KBM-7 (cell line): ENCODE results near the gene TMEM87B.
"Not testable (repeated sequence)": the region's sequence is repeated elsewhere in the genome, so short reads cannot be mapped to it uniquely, and the experiment has no call there.

Source experiments
- DNase-seq: peaks from one replicate; pipeline ENCODE4 v3.0.0-alpha.2; 2015
- in situ Hi-C: fragments of 300-500 bp; cut with MboI; formaldehyde crosslinking; loops from 2 replicates; pipeline ENCODE4 v1.14.3; 2020; ENCODE audit warnings: low sequenced_read_pairs, low pct_unique_long_range_greater_than_20kb, mixed read lengths

Gene TMEM87B

DNA sequence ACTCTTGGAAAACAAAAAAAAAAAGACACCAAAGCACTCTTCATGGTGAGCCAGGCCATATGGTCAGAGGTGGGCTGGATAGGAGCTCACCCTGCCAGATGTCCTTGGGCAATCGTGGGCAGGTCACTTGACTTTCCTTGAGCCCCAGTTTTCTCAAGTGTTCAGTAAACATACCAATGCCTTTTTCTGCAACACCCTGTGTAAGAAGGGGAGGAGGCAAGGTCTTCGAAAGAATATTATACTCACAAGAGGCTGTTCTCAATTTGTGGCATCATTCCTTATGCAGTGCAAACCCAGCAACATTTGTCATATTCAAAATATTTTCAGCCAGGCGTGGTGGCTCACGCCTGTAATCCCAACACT lies 22.9 kb upstream of the TMEM87B start:
- DNase-seq: no peak
- in situ Hi-C loops: loop anchor here (25.0 kb wide), 1 partner anchor 120 kb away; no protein-coding TSS in a partner anchor

GRCh38 chr2:112032689-112033465 lies 22.2 kb upstream of the TMEM87B start:
- peak; percentile 55 for DNase-seq
- in situ Hi-C loops: loop anchor here (25.0 kb wide), 1 partner anchor 121 kb away; no protein-coding TSS in a partner anchor

GRCh38 chr2:112033600-112033999 lies 21.5 kb upstream of the TMEM87B start:
- in situ Hi-C loops: loop anchor here (25.0 kb wide), 1 partner anchor 121 kb away; no protein-coding TSS in a partner anchor
- peak; percentile 15 for DNase-seq

GRCh38 chr2:112034924-112035323 lies 20.1 kb upstream of the TMEM87B start:
- in situ Hi-C loops: loop anchor here (25.0 kb wide), 1 partner anchor 123 kb away; no protein-coding TSS in a partner anchor
- DNase-seq: no peak

GRCh38 chr2:112035786-112036185 lies 19.3 kb upstream of the TMEM87B start:
- in situ Hi-C loops: loop anchor here (25.0 kb wide), 1 partner anchor 123 kb away; no protein-coding TSS in a partner anchor
- DNase-seq: no peak

DNA sequence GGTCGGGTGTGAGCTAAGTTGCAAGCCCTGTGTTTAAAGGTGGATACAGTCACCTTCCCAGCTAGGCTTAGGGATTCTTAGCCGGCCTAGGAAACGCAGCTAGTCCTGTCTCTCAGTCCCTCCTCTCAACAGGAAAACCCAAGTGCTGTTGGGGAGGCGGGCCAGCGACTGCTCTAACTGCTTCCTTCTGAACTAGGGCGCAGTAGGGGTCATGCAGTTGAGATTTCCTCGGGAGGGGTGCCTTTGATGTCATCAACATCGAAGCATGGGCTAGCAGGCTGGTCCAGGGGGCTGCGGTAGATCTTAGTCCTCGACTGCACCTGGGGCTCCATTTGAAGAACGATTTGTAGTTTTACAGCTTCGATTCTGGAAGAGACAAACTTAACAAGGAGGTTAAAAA lies 15.5 kb upstream of the TMEM87B start:
- in situ Hi-C loops: loop anchor here (25.0 kb wide), 1 partner anchor 127 kb away; no protein-coding TSS in a partner anchor
- DNase-seq: not testable (repeated sequence)

- in situ Hi-C loops: loop anchor here (25.0 kb wide), 1 partner anchor 128 kb away; no protein-coding TSS in a partner anchor
- not testable (repeated sequence) for DNase-seq
Observed at GRCh38 chr2:112040066-112040465, 15.0 kb upstream of the TMEM87B start.

DNA sequence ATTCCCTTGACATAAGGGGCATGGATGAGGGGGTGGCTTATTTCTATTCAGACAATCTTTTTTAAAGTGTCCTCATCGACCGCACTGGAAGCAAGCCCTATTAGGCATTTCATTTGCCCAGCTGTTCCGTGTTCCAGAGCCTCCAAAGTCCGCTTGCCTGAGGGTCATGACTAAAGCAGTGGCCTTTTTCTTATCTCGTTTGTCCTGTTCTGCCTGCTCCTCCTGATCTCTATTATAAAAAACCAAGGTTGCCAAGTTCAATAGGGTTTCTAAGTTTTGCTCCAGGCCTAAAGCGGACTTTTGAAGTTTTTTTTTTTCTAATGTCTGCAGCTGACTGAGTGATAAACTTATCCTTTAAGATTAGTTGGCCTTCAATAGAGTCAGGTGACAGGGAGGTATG lies 13.6 kb upstream of the TMEM87B start:
- not testable (repeated sequence) for DNase-seq
- in situ Hi-C loops: loop anchor here (25.0 kb wide), 1 partner anchor 129 kb away; no protein-coding TSS in a partner anchor

- in situ Hi-C loops: loop anchor here (25.0 kb wide), 1 partner anchor 133 kb away; no protein-coding TSS in a partner anchor
- no peak for DNase-seq
Observed at GRCh38 chr2:112045446-112046014, 9.5 kb upstream of the TMEM87B start.

- in situ Hi-C loops: loop anchor here (25.0 kb wide), 1 partner anchor 134 kb away; no protein-coding TSS in a partner anchor
- DNase-seq: no peak
Observed at GRCh38 chr2:112046231-112046630, 8.8 kb upstream of the TMEM87B start.

GRCh38 chr2:112047537-112048235 lies 7.4 kb upstream of the TMEM87B start:
- DNase-seq: no peak
- in situ Hi-C loops: loop anchor here (25.0 kb wide), 1 partner anchor 135 kb away; no protein-coding TSS in a partner anchor

GRCh38 chr2:112048236-112048592 lies 6.9 kb upstream of the TMEM87B start:
- in situ Hi-C loops: loop anchor here (25.0 kb wide), 1 partner anchor 136 kb away; no protein-coding TSS in a partner anchor
- no peak for DNase-seq

- in situ Hi-C loops: loop anchor here (25.0 kb wide), 1 partner anchor 137 kb away; no protein-coding TSS in a partner anchor
- peak; percentile 81 for DNase-seq
Observed at GRCh38 chr2:112048887-112049286, 6.2 kb upstream of the TMEM87B start.

GRCh38 chr2:112050316-112050715 lies 4.8 kb upstream of the TMEM87B start:
- no peak for DNase-seq
- in situ Hi-C loops: no loop called here

DNA sequence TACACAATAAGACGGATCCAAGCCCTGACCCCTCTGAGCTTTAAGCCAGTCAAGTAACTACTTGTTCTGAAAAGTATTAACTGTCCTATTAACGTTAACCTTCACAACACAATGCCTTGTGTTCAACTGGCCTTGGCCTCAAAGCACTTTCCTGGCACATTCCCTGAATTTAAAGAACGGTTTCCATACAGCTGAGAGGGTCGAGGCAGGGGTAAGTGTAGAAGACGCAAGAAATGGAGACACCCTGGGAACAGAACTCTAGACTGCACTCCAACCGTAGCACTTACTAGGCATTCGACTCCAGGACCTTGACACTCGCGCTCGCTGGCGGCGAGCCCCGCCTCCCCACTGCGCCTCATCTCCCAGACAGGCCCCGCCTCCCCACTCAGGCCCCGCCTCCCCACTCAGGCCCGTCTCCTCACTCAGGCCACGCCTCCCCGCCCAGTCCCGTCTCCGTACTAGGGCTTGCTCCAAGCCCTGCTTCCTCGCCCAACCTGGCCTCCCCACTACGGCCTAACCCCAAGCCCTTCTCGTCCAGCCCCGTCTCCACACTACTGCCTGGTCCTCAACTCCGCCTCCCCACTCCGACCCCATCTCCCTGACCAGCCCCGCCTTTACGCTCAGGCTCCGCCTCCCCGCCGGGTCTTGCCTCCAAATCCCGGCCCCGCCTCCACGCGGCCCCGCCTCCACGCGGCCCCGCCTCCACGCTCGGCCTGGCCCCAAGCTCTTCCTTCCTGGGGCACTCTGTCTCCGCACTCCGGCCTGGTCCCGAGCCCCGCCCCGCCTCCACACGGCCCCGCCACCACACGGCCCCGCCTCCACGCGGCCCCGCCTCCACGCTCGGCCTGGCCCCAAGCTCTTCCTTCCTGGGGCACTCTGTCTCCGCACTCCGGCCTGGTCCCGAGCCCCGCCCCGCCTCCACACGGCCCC lies 887 bp upstream of the TMEM87B start:
- in situ Hi-C loops: no loop called here
- DNase-seq: peak; percentile 95

- in situ Hi-C loops: no loop called here
- peak; percentile 90 for DNase-seq
Observed at GRCh38 chr2:112055730-112056625, 909 bp downstream of the TMEM87B start.

- DNase-seq: no peak
- in situ Hi-C loops: no loop called here
Observed at GRCh38 chr2:112056626-112056987, 1.5 kb downstream of the TMEM87B start.

GRCh38 chr2:112059671-112060070 lies 4.6 kb downstream of the TMEM87B start:
- in situ Hi-C loops: no loop called here
- DNase-seq: no peak
